C4-2B (cell line): Measurements from ENCODE around the gene TNFRSF12A.

ENCODE experiments used
- CTCF ChIP-seq: fragments of 450-650 bp; conservative IDR thresholded peaks from 2 replicates; pipeline ENCODE4 v1.5.1; 2017; ENCODE audit warnings: mild to moderate bottlenecking
- ZFX ChIP-seq: fragments of 450-650 bp; IDR thresholded peaks from 2 replicates; pipeline ENCODE4 v1.6.1; 2017

GRCh38 chr16:3062553-3062952 is 42.4 kb downstream of the TNFRSF12A start:
- TF ChIP-seq CTCF = no peak
- no peak for TF ChIP-seq ZFX
